NB4 (cell line): ENCODE data around the gene INSC.
A peak's percentile ranks its signal among the peaks of the same experiment; 100 is the strongest.

Experiments
- DNase-seq: peaks from one replicate; pipeline ENCODE4 v3.0.0; 2010; ENCODE audit warnings: low read depth
- H3K4me3 ChIP-seq: one replicate; pipeline ENCODE4 v1.5.1; 2011; ENCODE audit warnings: mild to moderate bottlenecking, low read depth, low read length, moderate library complexity
- MYC ChIP-seq: IDR thresholded peaks from 2 replicates; pipeline ENCODE4 v1.6.1; 2011; ENCODE audit warnings: low read depth, low read length
- POLR2A ChIP-seq: IDR thresholded peaks from 2 replicates; pipeline ENCODE4 v1.6.1; 2011; ENCODE audit warnings: mild to moderate bottlenecking; ENCODE audit not compliant: insufficient read length; ENCODE audit errors: extremely low read depth
- TF ChIP-seq, protein P1 (sequence below): IDR thresholded peaks from 2 replicates; pipeline ENCODE4 v1.6.1; 2011; ENCODE audit warnings: low read depth, low read length
- TF ChIP-seq, protein P2 (sequence below): IDR thresholded peaks from one replicate; pipeline ENCODE4 v1.5.1; 2012; ENCODE audit warnings: low read depth, low read length

Gene INSC

GRCh38 chr11:15095736-15096228 lies 18.9 kb upstream of the INSC start:
- no peak for DNase-seq
- TF ChIP-seq, protein P1, sequence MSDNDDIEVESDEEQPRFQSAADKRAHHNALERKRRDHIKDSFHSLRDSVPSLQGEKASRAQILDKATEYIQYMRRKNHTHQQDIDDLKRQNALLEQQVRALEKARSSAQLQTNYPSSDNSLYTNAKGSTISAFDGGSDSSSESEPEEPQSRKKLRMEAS: no peak
- TF ChIP-seq MYC: no peak
- no peak for TF ChIP-seq POLR2A
- TF ChIP-seq, protein P2, sequence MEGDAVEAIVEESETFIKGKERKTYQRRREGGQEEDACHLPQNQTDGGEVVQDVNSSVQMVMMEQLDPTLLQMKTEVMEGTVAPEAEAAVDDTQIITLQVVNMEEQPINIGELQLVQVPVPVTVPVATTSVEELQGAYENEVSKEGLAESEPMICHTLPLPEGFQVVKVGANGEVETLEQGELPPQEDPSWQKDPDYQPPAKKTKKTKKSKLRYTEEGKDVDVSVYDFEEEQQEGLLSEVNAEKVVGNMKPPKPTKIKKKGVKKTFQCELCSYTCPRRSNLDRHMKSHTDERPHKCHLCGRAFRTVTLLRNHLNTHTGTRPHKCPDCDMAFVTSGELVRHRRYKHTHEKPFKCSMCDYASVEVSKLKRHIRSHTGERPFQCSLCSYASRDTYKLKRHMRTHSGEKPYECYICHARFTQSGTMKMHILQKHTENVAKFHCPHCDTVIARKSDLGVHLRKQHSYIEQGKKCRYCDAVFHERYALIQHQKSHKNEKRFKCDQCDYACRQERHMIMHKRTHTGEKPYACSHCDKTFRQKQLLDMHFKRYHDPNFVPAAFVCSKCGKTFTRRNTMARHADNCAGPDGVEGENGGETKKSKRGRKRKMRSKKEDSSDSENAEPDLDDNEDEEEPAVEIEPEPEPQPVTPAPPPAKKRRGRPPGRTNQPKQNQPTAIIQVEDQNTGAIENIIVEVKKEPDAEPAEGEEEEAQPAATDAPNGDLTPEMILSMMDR: no peak
- no peak overlapping the region for H3K4me3 ChIP-seq

DNA sequence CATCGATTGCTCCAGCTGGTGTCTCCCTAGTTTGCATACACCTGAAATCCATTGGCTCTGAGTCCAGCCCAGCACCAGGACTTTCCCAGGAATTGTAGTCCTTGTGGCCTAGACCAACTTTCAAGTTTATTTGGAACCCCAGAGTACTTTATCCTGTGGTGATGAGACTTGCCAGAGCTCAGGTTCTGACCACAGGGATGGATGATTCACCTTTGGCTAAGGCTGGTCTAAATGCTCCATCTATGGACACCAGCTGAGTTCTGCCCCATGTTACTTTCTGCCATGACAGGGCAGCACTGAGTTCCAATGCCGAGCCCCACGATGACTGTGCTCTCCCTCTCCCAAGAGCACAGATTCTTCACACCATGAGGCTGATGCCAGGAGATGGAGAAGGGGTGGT lies 17.3 kb upstream of the INSC start:
- no peak for DNase-seq
- TF ChIP-seq, protein P1: no peak
- no peak for TF ChIP-seq MYC
- TF ChIP-seq, protein P2: no peak
- TF ChIP-seq POLR2A: no peak
- no peak overlapping the region for H3K4me3 ChIP-seq

- no peak for DNase-seq
- TF ChIP-seq, protein P1: no peak
- no peak for TF ChIP-seq POLR2A
- TF ChIP-seq MYC: no peak
- H3K4me3 ChIP-seq: no peak overlapping the region
Measured at GRCh38 chr11:15099267-15099666, 15.5 kb upstream of the INSC start.

DNA sequence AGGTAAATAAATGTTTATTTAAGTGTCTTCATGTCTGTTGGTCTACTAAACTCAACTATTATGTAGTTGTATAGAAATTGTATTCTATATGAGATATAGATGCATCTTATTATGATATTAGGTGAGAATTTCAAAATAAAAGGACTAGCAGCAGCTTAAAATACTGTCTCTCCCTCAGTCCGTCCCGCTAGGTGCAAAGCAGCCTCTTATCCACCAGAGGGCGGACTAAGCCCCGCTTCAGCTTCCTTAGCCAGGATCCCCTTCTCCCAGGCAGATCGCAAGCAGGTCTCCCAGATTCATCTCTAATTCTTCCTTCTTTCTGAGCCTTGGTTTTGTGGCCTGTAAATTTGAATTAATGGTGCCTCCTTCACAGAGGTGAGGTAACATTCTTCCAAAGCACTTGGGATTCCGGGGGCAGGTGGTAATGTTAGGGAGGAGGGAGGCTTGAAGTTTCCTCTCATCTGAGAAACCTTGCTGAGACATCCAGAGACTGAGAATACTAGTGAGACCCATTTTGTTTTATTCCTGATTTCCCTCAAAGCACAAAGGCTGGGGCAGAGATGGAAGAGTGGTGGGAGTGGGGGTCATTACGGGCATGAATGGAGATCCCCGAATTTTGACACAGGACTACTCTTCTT lies 13.5 kb upstream of the INSC start:
- peak; percentile 53 for DNase-seq
- no peak overlapping the region for H3K4me3 ChIP-seq
- TF ChIP-seq, protein P1: no peak
- TF ChIP-seq, protein P2: peak; percentile 85
- no peak for TF ChIP-seq POLR2A
- TF ChIP-seq MYC: peak; percentile 10; the same call in 1 of the 2 replicates

DNA sequence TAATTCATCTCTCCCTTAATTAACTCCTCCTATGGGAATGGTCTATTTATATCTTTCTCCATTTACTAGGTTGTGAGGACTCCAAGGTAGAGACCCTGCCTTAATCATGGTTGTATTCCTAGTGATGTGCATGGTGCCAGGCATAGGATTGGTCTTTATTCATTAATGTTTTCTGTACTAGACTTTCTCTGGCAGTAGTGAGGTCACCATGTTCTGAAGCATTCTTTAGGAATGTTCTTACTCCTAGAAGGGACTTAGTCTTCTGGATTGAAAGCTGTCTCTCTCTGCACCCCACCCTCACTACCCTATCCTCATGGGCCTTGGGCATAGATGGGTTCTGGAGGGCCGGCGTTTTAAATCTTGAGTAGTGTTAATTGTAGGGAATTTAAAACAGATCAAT lies 10.6 kb upstream of the INSC start:
- no peak overlapping the region for H3K4me3 ChIP-seq
- no peak for DNase-seq

DNA sequence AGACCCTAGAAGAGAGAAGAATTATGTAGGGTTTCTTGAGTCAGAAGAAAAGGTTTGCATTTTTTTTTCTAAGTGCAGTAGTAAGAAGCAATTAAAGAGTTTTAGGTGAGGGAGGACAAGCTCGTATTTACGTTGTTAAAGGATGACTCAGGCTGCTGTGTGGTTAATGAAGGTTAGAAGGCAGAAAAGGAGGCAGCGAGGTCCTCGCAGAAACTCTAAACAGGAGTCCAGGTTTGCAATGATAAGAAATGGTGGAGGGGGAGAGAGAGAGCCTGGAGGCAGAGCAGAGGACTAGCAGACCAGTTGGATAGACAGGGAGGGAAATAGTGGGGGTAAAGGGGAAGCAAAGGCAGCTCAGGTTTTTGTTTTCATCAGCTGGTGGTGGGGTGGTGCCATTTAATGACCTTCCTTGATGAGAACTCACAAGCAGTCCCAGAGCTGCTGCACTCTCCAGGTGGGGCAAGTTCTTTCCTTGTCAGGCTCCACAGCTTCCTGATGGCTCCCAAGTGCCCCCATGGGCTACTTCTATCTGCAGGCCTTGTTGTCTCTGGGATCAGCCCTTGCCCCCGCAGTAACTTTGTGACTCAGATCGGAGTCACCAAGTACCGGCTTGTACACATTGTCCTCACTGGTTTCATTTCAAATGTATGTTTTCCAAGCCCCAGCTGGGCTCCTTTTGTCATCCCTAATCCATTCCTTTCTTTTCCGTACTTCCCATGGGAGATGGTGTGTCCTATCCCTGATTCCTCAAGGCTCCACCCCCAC lies 8.3 kb upstream of the INSC start:
- TF ChIP-seq, protein P2: no peak
- no peak for TF ChIP-seq POLR2A
- TF ChIP-seq, protein P1: no peak
- no peak for TF ChIP-seq MYC
- DNase-seq: no peak
- H3K4me3 ChIP-seq: no peak overlapping the region

More for the DNA sequence above, 10.6 kb upstream of the INSC start:
- TF ChIP-seq, protein P2: no peak
- no peak for TF ChIP-seq POLR2A
